Parathyroid adenoma (tissue), 2 donors: ENCODE measurements around the gene UBTFL1.
A peak's percentile ranks its signal among the peaks of the same experiment; 100 is the strongest.

Experiments
- H2AFZ ChIP-seq: fragments of 300-600 bp; sonication (generic); one replicate; pipeline ENCODE4 v1.7.0; 2017; ENCODE audit warnings: antibody characterized with exemption, mild to moderate bottlenecking
- H3K27ac ChIP-seq: fragments of 300-600 bp; sonication (generic); one replicate; pipeline ENCODE4 v1.7.0; 2017
- H3K27me3 ChIP-seq: fragments of 300-600 bp; sonication (generic); one replicate; pipeline ENCODE4 v1.7.0; 2017; ENCODE audit warnings: low read length; ENCODE audit not compliant: control insufficient read depth, insufficient read depth
- H3K36me3 ChIP-seq: fragments of 300-600 bp; sonication (generic); one replicate; pipeline ENCODE4 v1.7.0; 2017; ENCODE audit warnings: low read length; ENCODE audit not compliant: control insufficient read depth, insufficient read depth
- H3K4me1 ChIP-seq: fragments of 300-600 bp; sonication (generic); one replicate; pipeline ENCODE4 v1.7.0; 2017; ENCODE audit warnings: control low read depth
- H3K4me2 ChIP-seq: fragments of 300-600 bp; sonication (generic); one replicate; pipeline ENCODE4 v1.7.0; 2017; ENCODE audit warnings: low read length
- H3K4me3 ChIP-seq: fragments of 300-600 bp; sonication (generic); one replicate; pipeline ENCODE4 v1.7.0; 2017; ENCODE audit warnings: low read depth, low read length
- H3K79me2 ChIP-seq: fragments of 300-600 bp; sonication (generic); one replicate; pipeline ENCODE4 v1.7.0; 2017; ENCODE audit warnings: control low read depth
- H3K9ac ChIP-seq: fragments of 300-600 bp; sonication (generic); one replicate; pipeline ENCODE4 v1.7.0; 2017; ENCODE audit warnings: mild to moderate bottlenecking
- H3K9me3 ChIP-seq: fragments of 300-600 bp; sonication (generic); one replicate; pipeline ENCODE4 v1.7.0; 2017; ENCODE audit warnings: low read length; ENCODE audit not compliant: control insufficient read depth
- TF ChIP-seq, protein P1 (sequence below): fragments of 300-600 bp; sonication (generic); IDR thresholded peaks from one replicate; pipeline ENCODE4 v1.7.0; 2017; ENCODE audit warnings: antibody characterized with exemption, mild to moderate bottlenecking
- donor health status: primary hyperparathyroidism.

UBTFL1 gene

DNA sequence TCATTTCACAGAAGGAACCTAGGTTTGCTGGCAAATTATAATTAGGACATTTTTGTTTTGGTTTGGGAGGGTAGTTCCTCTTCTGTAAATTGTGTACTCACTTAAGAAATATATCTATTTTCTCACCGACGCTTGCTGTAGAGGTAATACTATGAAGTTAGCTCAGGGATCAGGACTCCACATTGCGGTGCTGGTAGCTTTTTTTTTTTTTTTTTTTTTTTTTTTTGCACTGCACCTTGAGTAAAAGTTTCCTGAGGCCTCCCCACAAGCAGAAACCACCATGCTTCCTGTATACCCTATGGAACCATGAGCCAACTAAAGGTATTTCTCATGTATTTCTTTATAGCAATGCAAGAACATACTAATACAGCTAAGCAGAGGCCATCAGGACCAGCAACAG lies 14.7 kb downstream of the UBTFL1 start:
- Histone ChIP-seq H3K4me2 (no peak overlapping the region), H3K9me3 (no peaks in the 10 kb centered on the region)
- TF ChIP-seq, protein P1, sequence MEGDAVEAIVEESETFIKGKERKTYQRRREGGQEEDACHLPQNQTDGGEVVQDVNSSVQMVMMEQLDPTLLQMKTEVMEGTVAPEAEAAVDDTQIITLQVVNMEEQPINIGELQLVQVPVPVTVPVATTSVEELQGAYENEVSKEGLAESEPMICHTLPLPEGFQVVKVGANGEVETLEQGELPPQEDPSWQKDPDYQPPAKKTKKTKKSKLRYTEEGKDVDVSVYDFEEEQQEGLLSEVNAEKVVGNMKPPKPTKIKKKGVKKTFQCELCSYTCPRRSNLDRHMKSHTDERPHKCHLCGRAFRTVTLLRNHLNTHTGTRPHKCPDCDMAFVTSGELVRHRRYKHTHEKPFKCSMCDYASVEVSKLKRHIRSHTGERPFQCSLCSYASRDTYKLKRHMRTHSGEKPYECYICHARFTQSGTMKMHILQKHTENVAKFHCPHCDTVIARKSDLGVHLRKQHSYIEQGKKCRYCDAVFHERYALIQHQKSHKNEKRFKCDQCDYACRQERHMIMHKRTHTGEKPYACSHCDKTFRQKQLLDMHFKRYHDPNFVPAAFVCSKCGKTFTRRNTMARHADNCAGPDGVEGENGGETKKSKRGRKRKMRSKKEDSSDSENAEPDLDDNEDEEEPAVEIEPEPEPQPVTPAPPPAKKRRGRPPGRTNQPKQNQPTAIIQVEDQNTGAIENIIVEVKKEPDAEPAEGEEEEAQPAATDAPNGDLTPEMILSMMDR: no peak

DNA sequence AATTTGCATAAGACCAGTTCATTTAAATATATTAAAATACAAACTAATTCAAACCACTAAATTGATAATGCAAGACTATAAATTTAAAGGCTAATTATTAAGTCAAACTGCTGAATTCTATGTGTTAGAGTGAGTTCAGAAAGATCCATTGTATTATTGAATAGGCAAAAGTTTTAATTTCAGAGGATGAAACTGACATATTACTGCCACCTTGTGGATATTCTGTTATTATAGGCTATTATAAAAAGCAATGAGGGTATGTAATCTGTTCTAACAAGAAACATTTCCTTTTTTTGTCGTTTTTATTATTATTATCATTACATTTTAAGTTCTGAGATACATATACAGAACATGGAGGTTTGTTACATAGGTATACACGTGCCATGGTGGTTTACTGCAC lies 27.8 kb downstream of the UBTFL1 start:
- TF ChIP-seq, protein P1: peak; percentile 26
- Histone ChIP-seq H3K9ac (no peak overlapping the region), H3K36me3 (no peaks in the 10 kb centered on the region), H3K79me2 (no peaks in the 10 kb centered on the region), H2AFZ (no peak overlapping the region), H3K4me3 (no peak overlapping the region), H3K27ac (no peak overlapping the region), H3K27me3 (no peaks in the 10 kb centered on the region), H3K4me2 (no peak overlapping the region), H3K4me1 (no peaks in the 10 kb centered on the region), H3K9me3 (no peaks in the 10 kb centered on the region)

More for the DNA sequence above, 14.7 kb downstream of the UBTFL1 start:
- Histone ChIP-seq H3K27ac (no peak overlapping the region), H3K27me3 (no peaks in the 10 kb centered on the region), H3K4me3 (no peak overlapping the region), H2AFZ (no peak overlapping the region), H3K36me3 (no peaks in the 10 kb centered on the region), H3K9ac (no peak overlapping the region), H3K4me1 (no peaks in the 10 kb centered on the region), H3K79me2 (no peaks in the 10 kb centered on the region)

DNA sequence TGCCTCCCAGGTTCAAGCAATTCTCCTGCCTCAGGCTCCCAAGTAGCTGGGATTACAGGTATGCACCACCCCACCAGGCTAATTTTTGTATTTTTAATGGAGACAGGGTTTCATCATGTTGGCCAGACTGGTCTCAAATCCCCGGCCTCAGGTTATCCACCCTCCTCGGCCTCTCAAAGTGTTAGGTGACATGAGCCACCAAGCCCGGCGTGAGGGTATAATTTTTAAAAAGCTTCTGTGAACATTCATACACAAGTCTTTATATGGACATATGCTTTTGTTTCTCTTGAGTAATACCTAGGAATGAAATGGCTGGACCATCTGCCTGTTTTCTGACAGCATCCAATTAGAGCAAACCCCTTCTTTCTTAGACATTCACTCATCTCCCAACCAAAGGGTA lies 34.4 kb downstream of the UBTFL1 start:
- no peak overlapping the region for H2AFZ ChIP-seq
- no peaks in the 10 kb centered on the region for H3K4me1 ChIP-seq
- H3K9ac ChIP-seq: no peak overlapping the region
- no peak overlapping the region for H3K4me3 ChIP-seq
- no peak overlapping the region for H3K4me2 ChIP-seq
- no peak overlapping the region for H3K27ac ChIP-seq
- no peaks in the 10 kb centered on the region for H3K9me3 ChIP-seq
- no peaks in the 10 kb centered on the region for H3K79me2 ChIP-seq
- no peaks in the 10 kb centered on the region for H3K27me3 ChIP-seq
- H3K36me3 ChIP-seq: no peaks in the 10 kb centered on the region
- TF ChIP-seq, protein P1: no peak

DNA sequence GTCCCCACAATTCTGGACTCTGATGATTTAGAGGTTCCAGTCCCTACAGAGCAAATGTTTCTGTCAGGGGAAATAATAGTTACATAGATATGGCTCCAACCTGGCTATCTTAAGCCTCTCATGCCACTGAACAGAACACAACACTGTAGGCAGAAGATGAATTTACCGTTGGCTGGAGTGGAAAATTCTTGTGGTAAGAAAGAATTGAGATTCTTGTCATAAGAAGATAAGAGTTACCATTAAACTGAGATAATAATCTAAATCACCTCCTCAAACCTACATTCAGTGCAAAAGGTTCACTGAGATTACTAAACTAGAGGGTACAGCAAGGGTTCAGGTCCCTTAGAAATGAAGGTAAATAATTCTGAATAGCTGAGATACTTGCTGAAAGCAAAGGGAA lies 38.6 kb downstream of the UBTFL1 start:
- Histone ChIP-seq H3K9ac (no peak overlapping the region), H3K27me3 (no peaks in the 10 kb centered on the region), H3K79me2 (no peaks in the 10 kb centered on the region), H3K4me2 (no peak overlapping the region), H3K4me1 (no peaks in the 10 kb centered on the region), H3K27ac (no peak overlapping the region), H3K9me3 (no peaks in the 10 kb centered on the region), H3K36me3 (no peaks in the 10 kb centered on the region), H2AFZ (no peak overlapping the region), H3K4me3 (no peak overlapping the region)
- TF ChIP-seq, protein P1: no peak

DNA sequence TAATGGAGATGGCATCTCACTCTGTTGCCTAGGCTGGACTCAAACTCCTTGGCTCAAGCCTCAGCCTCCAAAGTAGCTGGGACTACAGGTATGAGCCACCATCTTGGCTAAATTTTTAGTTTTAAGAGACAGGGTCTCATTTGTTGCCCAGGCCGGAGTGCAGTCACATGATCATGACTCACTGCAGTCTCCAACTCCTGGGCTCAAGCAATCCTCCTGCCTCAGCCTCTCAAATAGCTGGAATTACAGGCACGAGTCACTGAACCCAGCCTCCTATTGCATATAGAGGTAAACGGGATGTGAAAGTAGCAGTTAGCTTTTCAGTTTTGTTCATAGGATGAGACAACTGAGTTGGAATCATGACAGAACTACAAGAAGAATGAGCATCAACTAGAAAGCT lies 39.2 kb downstream of the UBTFL1 start:
- Histone ChIP-seq H3K27me3 (no peaks in the 10 kb centered on the region), H3K9me3 (no peaks in the 10 kb centered on the region), H3K36me3 (no peaks in the 10 kb centered on the region), H3K4me1 (no peaks in the 10 kb centered on the region), H3K27ac (no peak overlapping the region), H2AFZ (no peak overlapping the region), H3K79me2 (no peaks in the 10 kb centered on the region), H3K4me3 (no peak overlapping the region), H3K4me2 (no peak overlapping the region), H3K9ac (no peak overlapping the region)
- TF ChIP-seq, protein P1: no peak
